IPS-15b (cell line): Measurements from ENCODE around the gene CLBA1.
A peak's percentile ranks its signal among the peaks of the same experiment; 100 is the strongest.
"Not testable (repeated sequence)": the region's sequence is repeated elsewhere in the genome, so short reads cannot be mapped to it uniquely, and the experiment has no call there.

Experiments
- H3K27me3 ChIP-seq: one replicate; pipeline ENCODE4 v1.6.1; 2013; ENCODE audit warnings: low read length; ENCODE audit not compliant: control insufficient read depth, insufficient read depth
- H3K36me3 ChIP-seq: one replicate; pipeline ENCODE4 v1.6.1; 2013; ENCODE audit warnings: low read length; ENCODE audit not compliant: control insufficient read depth, insufficient read depth
- H3K4me1 ChIP-seq: one replicate; pipeline ENCODE4 v1.6.1; 2013; ENCODE audit warnings: mild to moderate bottlenecking, low read length; ENCODE audit not compliant: control insufficient read depth, insufficient read depth
- H3K4me3 ChIP-seq: one replicate; pipeline ENCODE4 v1.5.1; 2013; ENCODE audit warnings: low read depth, low read length
- H3K9ac ChIP-seq: one replicate; pipeline ENCODE4 v1.6.1; 2013; ENCODE audit warnings: low read depth, mild to moderate bottlenecking, low read length
- H3K9me3 ChIP-seq: one replicate; pipeline ENCODE4 v1.6.1; 2013; ENCODE audit warnings: mild to moderate bottlenecking, low read length; ENCODE audit not compliant: control insufficient read depth, insufficient read depth

Gene CLBA1

GRCh38 chr14:105020815-105021655 is 35.4 kb downstream of the CLBA1 start, which contains the start of gene CDCA4:
TSS of gene CDCA4 (minus strand) at chr14:105021083. CDS start at chr14:105011929, 9,154 bp downstream.
- Histone ChIP-seq H3K36me3 (peaks cover 7% of the 10 kb centered on the region), H3K4me3 (peak within 1 kb of the TSS; percentile 96), H3K9me3 (no peaks in the 10 kb centered on the region), H3K4me1 (peaks cover 6% of the 10 kb centered on the region), H3K9ac (peak within 1 kb of the TSS; percentile 89), H3K27me3 (no peaks in the 10 kb centered on the region)

- peaks cover 4% of the 10 kb centered on the region for H3K4me1 ChIP-seq
- peaks cover 7% of the 10 kb centered on the region for H3K36me3 ChIP-seq
- H3K27me3 ChIP-seq = no peaks in the 10 kb centered on the region
- peak overlapping the region; percentile 87 for H3K9ac ChIP-seq
- H3K4me3 ChIP-seq = peak overlapping the region; percentile 85
- no peaks in the 10 kb centered on the region for H3K9me3 ChIP-seq
These were observed 36.2 kb downstream of the CLBA1 start for GRCh38 chr14:105021656-105022275.

GRCh38 chr14:105022276-105022670 is 36.7 kb downstream of the CLBA1 start:
- H3K9ac ChIP-seq = no peak overlapping the region
- peaks cover 4% of the 10 kb centered on the region for H3K4me1 ChIP-seq
- peaks cover 7% of the 10 kb centered on the region for H3K36me3 ChIP-seq
- H3K4me3 ChIP-seq = peak overlapping the region; percentile 85
- no peaks in the 10 kb centered on the region for H3K27me3 ChIP-seq
- no peaks in the 10 kb centered on the region for H3K9me3 ChIP-seq

- Histone ChIP-seq H3K36me3 (peaks cover 7% of the 10 kb centered on the region), H3K4me3 (no peak overlapping the region), H3K4me1 (peaks cover 4% of the 10 kb centered on the region), H3K9me3 (no peaks in the 10 kb centered on the region), H3K9ac (no peak overlapping the region), H3K27me3 (no peaks in the 10 kb centered on the region)
These were observed 37.6 kb downstream of the CLBA1 start for GRCh38 chr14:105023144-105023543.

GRCh38 chr14:105023791-105024480 is 38.3 kb downstream of the CLBA1 start:
- H3K36me3 ChIP-seq = peaks cover 7% of the 10 kb centered on the region
- H3K4me1 ChIP-seq = peaks cover 4% of the 10 kb centered on the region
- peak overlapping the region; percentile 37 for H3K9ac ChIP-seq
- no peaks in the 10 kb centered on the region for H3K27me3 ChIP-seq
- no peaks in the 10 kb centered on the region for H3K9me3 ChIP-seq
- H3K4me3 ChIP-seq = no peak overlapping the region

- H3K36me3 ChIP-seq = peaks cover 2% of the 10 kb centered on the region
- no peak overlapping the region for H3K4me3 ChIP-seq
- no peaks in the 10 kb centered on the region for H3K9me3 ChIP-seq
- no peaks in the 10 kb centered on the region for H3K27me3 ChIP-seq
- H3K4me1 ChIP-seq = peaks cover 4% of the 10 kb centered on the region
- no peak overlapping the region for H3K9ac ChIP-seq
These were observed 39.8 kb downstream of the CLBA1 start for GRCh38 chr14:105025429-105025828.

- Histone ChIP-seq H3K36me3 (no peaks in the 10 kb centered on the region), H3K27me3 (no peaks in the 10 kb centered on the region), H3K9me3 (no peaks in the 10 kb centered on the region), H3K4me1 (peaks cover 4% of the 10 kb centered on the region), H3K9ac (no peak overlapping the region), H3K4me3 (no peak overlapping the region)
These were observed 40.6 kb downstream of the CLBA1 start for GRCh38 chr14:105026033-105026785.

GRCh38 chr14:105026802-105027563 is 41.4 kb downstream of the CLBA1 start:
- Histone ChIP-seq H3K36me3 (no peaks in the 10 kb centered on the region), H3K4me1 (peaks cover 4% of the 10 kb centered on the region), H3K4me3 (no peak overlapping the region), H3K9ac (no peak overlapping the region), H3K9me3 (no peaks in the 10 kb centered on the region), H3K27me3 (no peaks in the 10 kb centered on the region)

- H3K4me1 ChIP-seq, H3K9ac ChIP-seq, H3K36me3 ChIP-seq, H3K4me3 ChIP-seq, H3K27me3 ChIP-seq, H3K9me3 ChIP-seq: not testable (repeated sequence)
These were observed 42.1 kb downstream of the CLBA1 start for GRCh38 chr14:105027718-105028117.

GRCh38 chr14:105028251-105028927 is 42.8 kb downstream of the CLBA1 start:
- no peaks in the 10 kb centered on the region for H3K36me3 ChIP-seq
- H3K9ac ChIP-seq = no peak overlapping the region

More at GRCh38 chr14:105028251-105028927, 42.8 kb downstream of the CLBA1 start:
- no peaks in the 10 kb centered on the region for H3K9me3 ChIP-seq
- peaks cover 5% of the 10 kb centered on the region for H3K27me3 ChIP-seq
- peaks cover 4% of the 10 kb centered on the region for H3K4me1 ChIP-seq
- H3K4me3 ChIP-seq = no peak overlapping the region
